ENCODE data around the gene PIK3CA. TPM values are rescaled to one million over a fixed set of nuclear protein-coding genes. Genes with fewer than 3 reads are reported as not detected.

Gene PIK3CA
- total RNA-seq, 1 experiment from 2014 or later: 13.4 TPM

DNA sequence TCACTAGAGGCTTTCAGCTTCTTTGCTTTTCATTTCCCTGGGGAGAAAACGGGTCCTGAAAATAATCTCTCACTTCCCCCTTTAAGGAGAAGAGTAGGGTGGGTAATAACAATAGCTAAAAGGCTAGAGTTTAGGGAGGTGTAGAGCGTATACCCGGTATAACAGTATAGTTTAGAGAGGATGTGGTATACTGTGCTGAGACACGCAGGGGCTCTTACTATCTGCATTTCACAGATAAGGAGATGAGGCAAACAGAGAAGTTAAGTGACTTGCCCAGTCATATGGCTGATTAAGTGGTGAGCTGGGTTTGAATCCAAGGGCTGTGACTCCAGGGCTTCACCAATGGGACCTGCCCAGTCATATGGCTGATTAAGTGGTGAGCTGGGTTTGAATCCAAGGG is 117.7 kb downstream of the PIK3CA start:
- Histone ChIP-seq H3K79me2 (ENCODE audit: low read length) (no peaks in the 10 kb centered on the region), H3K9me3 (ENCODE audit: low read length) (no peaks in the 10 kb centered on the region), H3K27ac (ENCODE audit: low read length) (no peak overlapping the region), H3F3A (ENCODE audit: low read length, unreplicated experiment) (no peaks in the 10 kb centered on the region), H3K9me2 (replicated peaks; ENCODE audit: low read length) (no peaks in the 10 kb centered on the region), H3K4me3 (ENCODE audit: low read length) (no peak overlapping the region), H2AFZ (ENCODE audit: low read length) (no peak overlapping the region), H4K20me1 (ENCODE audit: low read length) (no peaks in the 10 kb centered on the region), H3K9ac (ENCODE audit: low read length) (no peak overlapping the region), H3K27me3 (ENCODE audit: low read length) (no peaks in the 10 kb centered on the region), H3K36me3 (ENCODE audit: low read depth, low read length) (no peaks in the 10 kb centered on the region), H3K4me2 (ENCODE audit: low read length) (no peak overlapping the region), H3K4me1 (ENCODE audit: insufficient read depth, low read length) (peaks cover 6% of the 10 kb centered on the region)
- ChIA-PET CTCF (no interaction called here), POLR2A (ENCODE audit: unreplicated experiment) (no interaction called here)
- no peak for DNase-seq
- no peak for TF ChIP-seq EZH2 (IDR thresholded peaks at IDR 0.05; ENCODE audit: low read length, unreplicated experiment)
- no peak for TF ChIP-seq CTCF (conservative IDR thresholded peaks at IDR 0.05; ENCODE audit: low read depth, low read length)
- no peak for ATAC-seq
- intact Hi-C loops (cut with micrococcal nuclease): no loop called here
- BruUV-seq (replicated peaks): no TSS peak

DNA sequence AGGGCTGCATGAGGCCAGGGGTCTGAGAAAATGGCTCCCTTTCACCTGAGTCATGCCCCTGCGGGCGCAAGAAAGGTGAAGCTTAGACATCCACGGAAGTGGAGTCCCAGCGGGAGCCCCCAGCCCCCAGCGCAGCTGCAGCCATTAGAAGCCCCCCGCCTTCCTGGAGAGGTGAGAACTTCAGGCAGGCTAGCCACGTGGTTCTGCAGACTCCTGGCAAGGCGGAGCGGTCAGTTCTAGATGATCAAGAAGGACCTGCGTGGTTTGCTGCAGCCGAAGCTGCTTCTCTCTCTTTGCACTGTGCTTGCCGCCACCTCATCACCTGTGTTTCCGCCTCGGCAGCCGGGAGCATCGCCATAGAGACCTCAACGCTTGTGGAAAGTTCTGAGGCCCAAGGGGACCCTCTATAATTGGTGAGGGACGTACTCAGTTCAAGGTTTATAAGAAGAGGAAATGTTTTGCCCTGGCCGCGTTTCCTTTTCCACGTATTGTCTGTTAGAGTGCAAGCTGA is 118.6 kb downstream of the PIK3CA start:
- POLR2A ChIA-PET (ENCODE audit: unreplicated experiment): no interaction called here
- Histone ChIP-seq H3K4me1 (ENCODE audit: insufficient read depth, low read length) (peaks cover 2% of the 10 kb centered on the region; the same call in 1 of the 2 replicates), H3K36me3 (ENCODE audit: low read depth, low read length) (no peaks in the 10 kb centered on the region), H2AFZ (ENCODE audit: low read length) (no peak overlapping the region), H3K79me2 (ENCODE audit: low read length) (no peaks in the 10 kb centered on the region), H3F3A (ENCODE audit: low read length, unreplicated experiment) (no peaks in the 10 kb centered on the region), H3K4me2 (ENCODE audit: low read length) (no peak overlapping the region), H3K4me3 (ENCODE audit: low read length) (no peak overlapping the region), H3K9me3 (ENCODE audit: low read length) (no peaks in the 10 kb centered on the region), H3K9ac (ENCODE audit: low read length) (no peak overlapping the region), H3K27ac (ENCODE audit: low read length) (no peak overlapping the region), H3K27me3 (ENCODE audit: low read length) (no peaks in the 10 kb centered on the region), H4K20me1 (ENCODE audit: low read length) (no peaks in the 10 kb centered on the region), H3K9me2 (replicated peaks; ENCODE audit: low read length) (no peaks in the 10 kb centered on the region)
- ATAC-seq: no peak
- TF ChIP-seq CTCF (conservative IDR thresholded peaks at IDR 0.05; ENCODE audit: low read depth, low read length) (no peak), EZH2phosphoT487 (IDR thresholded peaks at IDR 0.05; ENCODE audit: borderline replicate concordance, low read length) (no peak), EZH2 (IDR thresholded peaks at IDR 0.05; ENCODE audit: low read length, unreplicated experiment) (no peak)
- BruUV-seq (replicated peaks): no TSS peak
- CTCF ChIA-PET: no interaction called here
- intact Hi-C loops (cut with micrococcal nuclease): no loop called here
- DNase-seq: no peak

DNA sequence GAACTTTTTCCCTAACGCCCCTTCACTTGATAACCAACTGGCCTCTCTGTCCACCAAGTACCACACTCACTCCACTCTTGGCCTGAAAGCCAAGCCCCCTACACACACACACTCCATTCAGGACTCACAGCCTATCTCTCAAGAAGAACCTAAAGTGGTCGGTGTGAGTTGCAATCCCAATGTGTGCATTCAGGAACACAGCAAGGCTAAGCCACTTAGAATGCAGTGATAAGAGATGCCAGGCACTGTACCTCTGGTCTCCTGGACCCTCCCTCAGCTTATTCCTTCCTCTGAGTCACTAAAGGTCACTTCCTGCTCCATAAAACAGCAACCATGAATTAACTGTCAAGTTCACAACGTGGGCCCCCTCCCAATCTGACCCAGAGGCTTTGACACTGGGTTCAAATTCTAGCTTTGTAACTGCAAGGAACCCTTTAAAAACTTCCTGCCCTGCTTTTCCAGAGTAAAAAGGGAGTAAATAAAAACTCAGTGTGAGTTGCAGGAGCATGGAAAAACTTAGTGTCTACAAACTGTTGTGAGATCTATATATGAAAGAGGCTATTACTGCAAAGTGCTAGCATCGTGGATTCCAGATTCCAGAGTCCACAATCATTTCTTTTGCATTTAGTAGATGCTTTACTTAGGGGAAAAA is 120.4 kb downstream of the PIK3CA start:
- intact Hi-C loops (cut with micrococcal nuclease): no loop called here
- no peak overlapping the region for H3K27ac ChIP-seq (ENCODE audit: low read length)
- CTCF ChIA-PET: no interaction called here
- POLR2A ChIA-PET (ENCODE audit: unreplicated experiment): no interaction called here
- H4K20me1 ChIP-seq (ENCODE audit: low read length): no peaks in the 10 kb centered on the region
- no peak overlapping the region for H3K4me2 ChIP-seq (ENCODE audit: low read length)
- no peaks in the 10 kb centered on the region for H3K9me2 ChIP-seq (replicated peaks; ENCODE audit: low read length)
- H3K9ac ChIP-seq (ENCODE audit: low read length): no peak overlapping the region
- DNase-seq (no peak), ATAC-seq (0 out of 2 replicates have a peak, but pooled peaks have one; percentile 37)
- no peak overlapping the region for H3K4me3 ChIP-seq (ENCODE audit: low read length)
- no peaks in the 10 kb centered on the region for H3K79me2 ChIP-seq (ENCODE audit: low read length)
- no peaks in the 10 kb centered on the region for H3K27me3 ChIP-seq (ENCODE audit: low read length)
- no peaks in the 10 kb centered on the region for H3K4me1 ChIP-seq (ENCODE audit: insufficient read depth, low read length)
- no peaks in the 10 kb centered on the region for H3F3A ChIP-seq (ENCODE audit: low read length, unreplicated experiment)
- no peaks in the 10 kb centered on the region for H3K36me3 ChIP-seq (ENCODE audit: low read depth, low read length)
- no peak for TF ChIP-seq EZH2phosphoT487 (IDR thresholded peaks at IDR 0.05; ENCODE audit: borderline replicate concordance, low read length)
- TF ChIP-seq CTCF (conservative IDR thresholded peaks at IDR 0.05; ENCODE audit: low read depth, low read length): no peak
- no peak for TF ChIP-seq EZH2 (IDR thresholded peaks at IDR 0.05; ENCODE audit: low read length, unreplicated experiment)
- no peaks in the 10 kb centered on the region for H3K9me3 ChIP-seq (ENCODE audit: low read length)
- no TSS peak for BruUV-seq (replicated peaks)
- 0 out of 2 replicates have a peak overlapping the region, but pooled peaks have one; percentile 7 for H2AFZ ChIP-seq (ENCODE audit: low read length)
